GM13977 (cell line): ENCODE data around the gene PAPPA.

Experiments
- DNase-seq: peaks from one replicate; pipeline ENCODE4 v3.0.0; 2012; ENCODE audit warnings: low spot score
- in situ Hi-C: fragments of 300-500 bp; cut with MboI; formaldehyde crosslinking; loops from one replicate; pipeline ENCODE4 v1.12.0; 2022; ENCODE audit warnings: low sequenced_read_pairs, low pct_unique_long_range_greater_than_20kb, mixed read lengths, inconsistent platforms; ENCODE audit not compliant: unreplicated experiment
- TF ChIP-seq, protein P1 (sequence below): IDR thresholded peaks from 2 replicates; pipeline ENCODE4 v1.5.1; 2012; ENCODE audit warnings: mild to moderate bottlenecking, control low read depth; ENCODE audit not compliant: insufficient read depth; ENCODE audit errors: extremely low read depth, missing control alignments

PAPPA gene

DNA sequence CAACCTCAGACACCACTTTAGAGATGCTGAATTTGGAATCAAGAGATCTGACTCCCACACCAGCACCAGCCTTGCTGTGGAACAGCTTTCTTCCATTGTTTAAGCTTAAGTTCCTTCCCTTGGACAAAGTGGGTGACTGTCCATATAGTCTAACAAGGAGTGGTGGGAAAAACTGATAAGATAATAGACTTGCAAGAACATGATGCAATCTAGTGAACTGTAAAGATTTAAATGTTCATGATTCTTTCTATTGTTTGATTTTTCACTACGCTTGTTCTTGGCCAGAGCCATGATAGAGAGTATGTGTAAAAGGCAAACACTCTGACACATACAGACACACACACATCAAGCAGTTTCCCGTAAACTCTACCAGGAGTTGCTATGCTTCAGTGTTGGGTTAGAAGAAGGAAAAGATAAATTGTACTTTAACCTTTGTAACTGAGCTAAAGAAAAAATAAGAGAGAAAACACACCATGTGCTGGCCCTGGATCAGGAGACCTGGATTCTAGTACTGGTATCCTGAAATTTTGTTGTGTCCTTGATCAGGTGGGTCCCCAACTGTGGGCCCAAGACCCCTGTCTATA lies 94.3 kb downstream of the PAPPA start:
- no peak for DNase-seq
- TF ChIP-seq, protein P1, sequence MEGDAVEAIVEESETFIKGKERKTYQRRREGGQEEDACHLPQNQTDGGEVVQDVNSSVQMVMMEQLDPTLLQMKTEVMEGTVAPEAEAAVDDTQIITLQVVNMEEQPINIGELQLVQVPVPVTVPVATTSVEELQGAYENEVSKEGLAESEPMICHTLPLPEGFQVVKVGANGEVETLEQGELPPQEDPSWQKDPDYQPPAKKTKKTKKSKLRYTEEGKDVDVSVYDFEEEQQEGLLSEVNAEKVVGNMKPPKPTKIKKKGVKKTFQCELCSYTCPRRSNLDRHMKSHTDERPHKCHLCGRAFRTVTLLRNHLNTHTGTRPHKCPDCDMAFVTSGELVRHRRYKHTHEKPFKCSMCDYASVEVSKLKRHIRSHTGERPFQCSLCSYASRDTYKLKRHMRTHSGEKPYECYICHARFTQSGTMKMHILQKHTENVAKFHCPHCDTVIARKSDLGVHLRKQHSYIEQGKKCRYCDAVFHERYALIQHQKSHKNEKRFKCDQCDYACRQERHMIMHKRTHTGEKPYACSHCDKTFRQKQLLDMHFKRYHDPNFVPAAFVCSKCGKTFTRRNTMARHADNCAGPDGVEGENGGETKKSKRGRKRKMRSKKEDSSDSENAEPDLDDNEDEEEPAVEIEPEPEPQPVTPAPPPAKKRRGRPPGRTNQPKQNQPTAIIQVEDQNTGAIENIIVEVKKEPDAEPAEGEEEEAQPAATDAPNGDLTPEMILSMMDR: no peak
- in situ Hi-C loops: no loop called here

DNA sequence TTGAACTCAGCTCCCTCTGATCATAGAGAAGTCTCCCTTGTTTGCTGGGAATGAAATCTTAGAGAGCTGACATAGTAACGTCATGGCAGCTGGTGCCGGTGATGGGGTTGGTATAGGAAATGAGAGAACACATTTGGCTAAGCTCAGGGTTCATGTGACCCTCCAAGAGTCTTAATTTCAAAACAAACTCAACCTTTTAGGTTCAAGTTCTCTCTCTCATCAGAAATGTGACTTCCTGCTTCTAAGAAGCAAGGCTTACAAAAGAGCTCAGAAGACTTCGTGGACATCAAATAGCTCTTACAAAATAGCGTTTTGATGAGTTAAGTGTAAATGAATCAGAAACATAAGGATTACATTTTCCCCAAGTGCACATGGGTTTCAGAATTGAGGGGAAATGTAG lies 97.3 kb downstream of the PAPPA start:
- no peak for DNase-seq
- in situ Hi-C loops: no loop called here
- TF ChIP-seq, protein P1: no peak

DNA sequence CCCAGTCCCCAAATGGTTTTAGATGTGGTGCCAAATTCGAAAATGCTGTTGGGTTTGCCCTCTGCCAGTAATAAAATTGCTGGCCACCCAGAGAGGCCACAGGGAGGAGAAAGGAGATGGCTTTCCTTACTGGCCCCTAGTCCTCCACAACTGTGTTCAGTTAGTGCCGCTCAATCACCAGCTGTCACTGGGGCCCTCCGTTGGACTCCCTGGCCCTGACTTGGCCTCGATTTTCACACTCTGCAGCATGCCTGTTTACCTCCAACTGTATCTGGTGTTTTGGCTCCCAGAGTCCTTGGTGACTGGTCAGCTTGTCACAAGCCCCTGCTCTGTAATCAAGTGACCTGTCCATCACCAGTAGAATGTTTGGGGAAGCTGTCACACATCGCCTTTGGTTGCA lies 97.8 kb downstream of the PAPPA start:
- in situ Hi-C loops: no loop called here
- TF ChIP-seq, protein P1: no peak
- no peak for DNase-seq

DNA sequence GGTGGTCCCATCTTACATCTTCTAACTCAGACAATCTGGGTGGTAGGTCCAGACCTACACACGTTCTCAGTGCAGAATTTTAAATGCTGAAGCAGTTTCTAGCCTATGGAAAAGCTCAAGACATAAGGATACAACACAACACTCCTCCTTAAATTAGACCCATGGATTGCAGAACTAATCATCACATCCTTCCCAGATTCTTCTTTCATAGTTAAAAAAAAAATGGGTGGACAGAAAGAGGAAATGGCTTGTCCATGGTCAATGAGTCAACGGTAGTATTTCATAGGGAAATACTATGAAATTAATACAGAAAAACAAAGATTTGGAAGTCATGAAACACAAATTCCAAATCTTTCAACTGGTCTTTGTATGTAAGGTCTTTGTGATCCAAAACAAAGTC lies 106.9 kb downstream of the PAPPA start:
- in situ Hi-C loops: no loop called here
- TF ChIP-seq, protein P1: no peak
- no peak for DNase-seq

DNA sequence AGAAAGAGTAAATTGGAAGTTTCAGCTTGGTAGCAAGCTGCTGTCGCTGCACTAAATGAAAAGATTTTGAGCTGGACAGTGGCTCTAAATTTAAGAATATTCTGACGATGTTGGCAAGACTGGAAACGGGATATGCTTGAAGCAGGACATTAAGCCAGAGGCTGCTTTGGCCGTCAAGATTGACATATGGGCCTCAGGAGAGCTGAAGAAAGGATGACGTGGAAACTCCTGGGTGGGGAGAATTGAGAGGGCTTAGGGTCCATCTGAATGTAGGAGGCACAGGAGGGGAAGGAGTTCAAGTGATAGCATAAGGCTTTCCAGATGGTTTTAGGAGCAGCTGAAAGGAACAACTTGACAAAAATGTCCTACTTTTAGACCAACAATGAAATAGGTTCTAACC lies 108.9 kb downstream of the PAPPA start:
- TF ChIP-seq, protein P1: no peak
- in situ Hi-C loops: no loop called here
- no peak for DNase-seq

DNA sequence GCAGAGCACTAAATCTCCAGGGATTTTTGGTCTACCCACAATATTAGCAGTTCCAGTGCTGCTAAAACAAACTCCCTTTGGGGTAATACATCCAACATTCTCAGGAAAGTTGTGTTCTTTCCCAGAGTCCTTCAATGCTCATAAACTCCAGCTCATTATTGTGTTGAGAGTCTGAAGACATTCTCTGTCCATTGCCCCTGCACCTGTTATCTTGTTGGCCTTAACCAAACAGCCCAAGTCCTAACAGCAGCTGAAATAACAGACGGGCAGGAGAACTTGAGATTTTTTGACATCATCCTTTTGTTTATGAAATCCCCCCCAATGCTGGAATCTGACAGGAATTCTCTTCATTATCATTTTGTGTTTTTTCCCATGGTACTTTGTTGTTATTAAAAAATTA lies 110.8 kb downstream of the PAPPA start:
- no peak for DNase-seq
- in situ Hi-C loops: no loop called here
- TF ChIP-seq, protein P1: no peak

DNA sequence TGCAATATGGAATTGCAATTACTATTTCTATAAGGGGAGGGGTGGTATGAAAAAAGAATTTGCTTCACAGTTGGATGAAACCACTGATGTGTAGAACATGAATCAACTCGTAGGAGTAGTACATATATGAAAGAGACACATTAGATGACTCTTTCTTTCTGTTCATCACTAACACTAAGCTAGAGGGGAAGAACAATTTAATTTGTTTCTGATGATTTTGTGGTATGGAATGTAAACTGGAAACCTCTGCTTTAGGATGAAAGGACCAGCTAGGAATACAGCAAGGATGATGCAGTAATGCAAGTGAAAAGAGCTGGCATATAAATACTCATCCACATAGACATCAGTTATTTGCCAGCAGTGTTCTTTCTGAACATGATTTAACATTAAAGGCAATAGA lies 113.4 kb downstream of the PAPPA start:
- TF ChIP-seq, protein P1: no peak
- in situ Hi-C loops: no loop called here
- no peak for DNase-seq
